Measurements from ENCODE around the gene SPOCK1.

SPOCK1 gene

GRCh38 chr5:137129886-137130680 lies 369.0 kb downstream of the SPOCK1 start:
- no peak for DNase-seq (ENCODE audit: extremely low read depth in 1 of 2, low read depth in 1 of 2)

- no peak for DNase-seq (ENCODE audit: extremely low read depth in 1 of 2, low read depth in 1 of 2)
Measured at GRCh38 chr5:137128012-137128411, 371.1 kb downstream of the SPOCK1 start.

GRCh38 chr5:137126829-137127228 lies 372.3 kb downstream of the SPOCK1 start:
- DNase-seq (ENCODE audit: extremely low read depth in 1 of 2, low read depth in 1 of 2): no peak

GRCh38 chr5:137122558-137122957 lies 376.6 kb downstream of the SPOCK1 start:
- no peak for DNase-seq (ENCODE audit: extremely low read depth in 1 of 2, low read depth in 1 of 2)

GRCh38 chr5:137122075-137122474 lies 377.1 kb downstream of the SPOCK1 start:
- no peak for DNase-seq (ENCODE audit: extremely low read depth in 1 of 2, low read depth in 1 of 2)

- DNase-seq (ENCODE audit: extremely low read depth in 1 of 2, low read depth in 1 of 2): no peak
Measured at GRCh38 chr5:137119321-137119720, 379.8 kb downstream of the SPOCK1 start.

GRCh38 chr5:137118629-137119028 lies 380.5 kb downstream of the SPOCK1 start:
- DNase-seq (ENCODE audit: extremely low read depth in 1 of 2, low read depth in 1 of 2): no peak

GRCh38 chr5:137115152-137115551 lies 384.0 kb downstream of the SPOCK1 start:
- no peak for DNase-seq (ENCODE audit: extremely low read depth in 1 of 2, low read depth in 1 of 2)

GRCh38 chr5:137114529-137114928 lies 384.6 kb downstream of the SPOCK1 start:
- no peak for DNase-seq (ENCODE audit: extremely low read depth in 1 of 2, low read depth in 1 of 2)

GRCh38 chr5:137113939-137114338 lies 385.2 kb downstream of the SPOCK1 start:
- no peak for DNase-seq (ENCODE audit: extremely low read depth in 1 of 2, low read depth in 1 of 2)

- DNase-seq (ENCODE audit: extremely low read depth in 1 of 2, low read depth in 1 of 2): no peak
Measured at GRCh38 chr5:137113161-137113560, 386.0 kb downstream of the SPOCK1 start.

- DNase-seq (ENCODE audit: extremely low read depth in 1 of 2, low read depth in 1 of 2): no peak
Measured at GRCh38 chr5:137105351-137106035, 393.6 kb downstream of the SPOCK1 start.

- no peak for DNase-seq (ENCODE audit: extremely low read depth in 1 of 2, low read depth in 1 of 2)
Measured at GRCh38 chr5:137101544-137101943, 397.6 kb downstream of the SPOCK1 start.

GRCh38 chr5:137099651-137100050 lies 399.5 kb downstream of the SPOCK1 start:
- DNase-seq (ENCODE audit: extremely low read depth in 1 of 2, low read depth in 1 of 2): no peak

GRCh38 chr5:137098663-137099062 lies 400.5 kb downstream of the SPOCK1 start:
- DNase-seq (ENCODE audit: extremely low read depth in 1 of 2, low read depth in 1 of 2): no peak

GRCh38 chr5:137098238-137098637 lies 400.9 kb downstream of the SPOCK1 start:
- no peak for DNase-seq (ENCODE audit: extremely low read depth in 1 of 2, low read depth in 1 of 2)

- no peak for DNase-seq (ENCODE audit: extremely low read depth in 1 of 2, low read depth in 1 of 2)
Measured at GRCh38 chr5:137097203-137097602, 401.9 kb downstream of the SPOCK1 start.

- no peak for DNase-seq (ENCODE audit: extremely low read depth in 1 of 2, low read depth in 1 of 2)
Measured at GRCh38 chr5:137096149-137097103, 402.7 kb downstream of the SPOCK1 start.

- no peak for DNase-seq (ENCODE audit: extremely low read depth in 1 of 2, low read depth in 1 of 2)
Measured at GRCh38 chr5:137095597-137095996, 403.5 kb downstream of the SPOCK1 start.

- DNase-seq (ENCODE audit: extremely low read depth in 1 of 2, low read depth in 1 of 2): no peak
Measured at GRCh38 chr5:137092831-137093230, 406.3 kb downstream of the SPOCK1 start.

- no peak for DNase-seq (ENCODE audit: extremely low read depth in 1 of 2, low read depth in 1 of 2)
Measured at GRCh38 chr5:137091472-137091871, 407.7 kb downstream of the SPOCK1 start.

Measured in stimulated activated CD8-positive, alpha-beta memory T cell treated with anti-CD3 and anti-CD28 coated beads, Interleukin-7, amount 100 ng/mL, for 48 hours (primary cell).